ENCODE data around the gene OR5B3.
"Not testable (repeated sequence)": the region's sequence is repeated elsewhere in the genome, so short reads cannot be mapped to it uniquely, and the experiment has no call there.

The OR5B3 gene

GRCh38 chr11:58406774-58407173, at the start of gene OR5B3:
TSS of gene OR5B3 (minus strand) at chr11:58406874. CDS start at chr11:58403409, 3,465 bp downstream.
- DNase-seq, result no peak

- no peak for DNase-seq
These were observed 44.9 kb upstream of the OR5B3 start for GRCh38 chr11:58451585-58451984.

GRCh38 chr11:58446294-58446693, 39.6 kb upstream of the OR5B3 start:
- DNase-seq, result no peak

GRCh38 chr11:58444300-58444699, 37.6 kb upstream of the OR5B3 start:
- no peak for DNase-seq

GRCh38 chr11:58442136-58442535, 35.5 kb upstream of the OR5B3 start, which contains the start of gene OR5B12:
TSS of gene OR5B12 (minus strand) at chr11:58442236. CDS start at chr11:58440151, 2,085 bp downstream.
- no peak for DNase-seq

- DNase-seq, result no peak
These were observed 31.8 kb upstream of the OR5B3 start for GRCh38 chr11:58438486-58438885.

GRCh38 chr11:58434217-58434616, 27.5 kb upstream of the OR5B3 start:
- DNase-seq, result no peak

- no peak for DNase-seq
These were observed 27.0 kb upstream of the OR5B3 start for GRCh38 chr11:58433638-58434203.

- no peak for DNase-seq
These were observed 22.6 kb upstream of the OR5B3 start for GRCh38 chr11:58429273-58429672.

- DNase-seq, result no peak
These were observed 21.3 kb upstream of the OR5B3 start, which contains the start of gene OR5B2 for GRCh38 chr11:58428021-58428420. TSS of gene OR5B2 (minus strand) at chr11:58428121. CDS start at chr11:58423261, 4,860 bp downstream.

GRCh38 chr11:58399622-58400021, 7.1 kb downstream of the OR5B3 start:
- not testable (repeated sequence) for DNase-seq

- no peak for DNase-seq
These were observed 11.1 kb downstream of the OR5B3 start for GRCh38 chr11:58395581-58395980.

GRCh38 chr11:58394195-58394594, 12.5 kb downstream of the OR5B3 start:
- DNase-seq, result no peak

GRCh38 chr11:58392746-58393145, 13.9 kb downstream of the OR5B3 start:
- DNase-seq, result no peak

GRCh38 chr11:58391879-58392278, 14.8 kb downstream of the OR5B3 start:
- DNase-seq, result no peak

GRCh38 chr11:58390551-58391063, 16.1 kb downstream of the OR5B3 start:
- DNase-seq, result no peak

GRCh38 chr11:58358969-58359368, 47.7 kb downstream of the OR5B3 start, which contains the start of gene OR5B17:
TSS of gene OR5B17 (minus strand) at chr11:58359069. CDS start at chr11:58359069, 0 bp downstream.
- no peak for DNase-seq

GRCh38 chr11:58354727-58355126, 51.9 kb downstream of the OR5B3 start:
- DNase-seq, result no peak

Data from NCI-H510A (cell line).